Caco-2 (cell line): ENCODE data around the gene SYCP2L. TPM values are rescaled to one million over a fixed set of nuclear protein-coding genes. Genes with fewer than 3 reads are reported as not detected.

ENCODE experiments used
- BruUV-seq: library from RNA; stranded (reverse); fragments of 400-500 nt; replicated peaks from 2 replicates; lab custom pipeline; 2021; lab: Mats Ljungman, UMichigan
- CTCF ChIA-PET: fragments of 300-600 bp; sonication (Branson Sonifier 250); formaldehyde crosslinking; loops from one replicate; lab custom pipeline; 2022; ENCODE audit warnings: antibody characterized with exemption; lab: Charles Lee
- POLR2A ChIA-PET: fragments of 300-600 bp; sonication (Branson Sonifier 250); formaldehyde crosslinking; loops from one replicate; lab custom pipeline; 2022; ENCODE audit warnings: antibody characterized with exemption; lab: Charles Lee
- DNase-seq, 2 experiments: peaks; one replicate each; pipeline versions ENCODE4 v3.0.0 to v3.0.0-alpha.2; 2020 to 2022
- H3K27me3 ChIP-seq: replicated peaks from 2 replicates; pipeline ENCODE4 v1.6.0; 2011; ENCODE audit warnings: low read length; ENCODE audit not compliant: control insufficient read depth, insufficient read depth
- H3K36me3 ChIP-seq: 2 replicates; pipeline ENCODE4 v1.5.1; 2011; ENCODE audit warnings: low read length; ENCODE audit not compliant: control insufficient read depth, insufficient read depth
- H3K4me1 ChIP-seq: fragments of 250-450 bp; sonication (Bioruptor Pico); 2 replicates; pipeline ENCODE4 v1.5.1; 2020; ENCODE audit warnings: mild to moderate bottlenecking
- H3K4me3 ChIP-seq: 2 replicates; pipeline ENCODE4 v1.5.1; 2011; ENCODE audit warnings: low read depth, mild to moderate bottlenecking, control low read depth, low read length
- H3K9me3 ChIP-seq: fragments of 250-450 bp; sonication (Bioruptor Pico); 2 replicates; pipeline ENCODE4 v1.5.1; 2020; ENCODE audit warnings: mild to moderate bottlenecking, moderate library complexity
- H3K27ac Mint-ChIP-seq: one replicate; pipeline ENCODE4 v1.8.0; 2022; ENCODE audit warnings: mixed read lengths; ENCODE audit not compliant: unreplicated experiment
- H3K27me3 Mint-ChIP-seq: one replicate; pipeline ENCODE4 v1.8.0; 2022; ENCODE audit warnings: mixed read lengths; ENCODE audit not compliant: insufficient read depth, unreplicated experiment
- H3K36me3 Mint-ChIP-seq: one replicate; pipeline ENCODE4 v1.8.0; 2022; ENCODE audit warnings: mild to moderate bottlenecking, mixed read lengths; ENCODE audit not compliant: insufficient read depth, unreplicated experiment
- H3K4me1 Mint-ChIP-seq: one replicate; pipeline ENCODE4 v1.8.0; 2022; ENCODE audit warnings: low read depth, mixed read lengths; ENCODE audit not compliant: unreplicated experiment
- H3K4me3 Mint-ChIP-seq: one replicate; pipeline ENCODE4 v1.8.0; 2022; ENCODE audit warnings: mild to moderate bottlenecking, moderate library complexity, mixed read lengths; ENCODE audit not compliant: unreplicated experiment
- H3K9me3 Mint-ChIP-seq: one replicate; pipeline ENCODE4 v1.8.0; 2022; ENCODE audit warnings: mixed read lengths; ENCODE audit not compliant: unreplicated experiment
- intact Hi-C: fragments of 100-400 bp; cut with micrococcal nuclease; formaldehyde crosslinking; loops from one replicate; pipeline ENCODE4 v1.10.0; 2022; ENCODE audit not compliant: unreplicated experiment
- total RNA-seq: library from RNA; stranded (reverse); gene quantifications from 2 replicates; pipeline ENCODE4 v1.2.3, GENCODE V29; 2022
- TF ChIP-seq, protein P1 (sequence below), 2 experiments: fragments of 200-600 bp in 1 of 2; IDR thresholded peaks; 1 replicate in 1 of 2; 2 replicates in 1 of 2; pipeline versions ENCODE4 v1.5.1 to v1.8.0; 2011 to 2022; ENCODE audit warnings: antibody characterized with exemption in 1 of 2, control low read depth in 1 of 2, inconsistent platforms in 1 of 2, low read depth in 1 of 2, low read length in 1 of 2, mild to moderate bottlenecking in 1 of 2, moderate library complexity in 1 of 2; ENCODE audit not compliant: insufficient read depth in 1 of 2, severe bottlenecking in 1 of 2, unreplicated experiment in 1 of 2

SYCP2L gene
- total RNA-seq, 1 experiment from 2014 or later, result 0.20 TPM

DNA sequence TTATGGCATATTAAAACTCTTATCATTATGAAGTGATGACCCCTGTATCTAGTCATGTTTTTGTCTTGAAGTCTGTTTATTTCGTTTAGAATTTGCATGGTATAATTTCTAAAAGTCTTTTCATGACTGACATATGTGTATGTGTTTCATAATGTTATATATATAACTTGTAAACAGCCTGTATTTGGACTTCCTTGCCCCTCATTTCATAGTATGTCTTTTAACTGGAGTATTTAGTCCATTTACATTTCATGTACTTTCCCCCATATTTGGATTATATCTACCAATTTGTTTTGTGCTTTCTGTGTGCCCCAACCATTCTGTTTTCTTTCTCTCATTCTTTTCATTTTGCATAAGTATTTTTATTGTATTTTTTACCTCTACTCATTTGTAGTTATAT is 59.0 kb downstream of the SYCP2L start:
- Histone ChIP-seq H3K27me3 (no peaks in the 10 kb centered on the region), H3K4me3 (no peak overlapping the region), H3K9me3 (no peaks in the 10 kb centered on the region), H3K4me1 (no peaks in the 10 kb centered on the region), H3K36me3 (no peaks in the 10 kb centered on the region)
- peaks cover 2% of the 10 kb centered on the region for H3K27me3 Mint-ChIP-seq
- TF ChIP-seq, protein P1, sequence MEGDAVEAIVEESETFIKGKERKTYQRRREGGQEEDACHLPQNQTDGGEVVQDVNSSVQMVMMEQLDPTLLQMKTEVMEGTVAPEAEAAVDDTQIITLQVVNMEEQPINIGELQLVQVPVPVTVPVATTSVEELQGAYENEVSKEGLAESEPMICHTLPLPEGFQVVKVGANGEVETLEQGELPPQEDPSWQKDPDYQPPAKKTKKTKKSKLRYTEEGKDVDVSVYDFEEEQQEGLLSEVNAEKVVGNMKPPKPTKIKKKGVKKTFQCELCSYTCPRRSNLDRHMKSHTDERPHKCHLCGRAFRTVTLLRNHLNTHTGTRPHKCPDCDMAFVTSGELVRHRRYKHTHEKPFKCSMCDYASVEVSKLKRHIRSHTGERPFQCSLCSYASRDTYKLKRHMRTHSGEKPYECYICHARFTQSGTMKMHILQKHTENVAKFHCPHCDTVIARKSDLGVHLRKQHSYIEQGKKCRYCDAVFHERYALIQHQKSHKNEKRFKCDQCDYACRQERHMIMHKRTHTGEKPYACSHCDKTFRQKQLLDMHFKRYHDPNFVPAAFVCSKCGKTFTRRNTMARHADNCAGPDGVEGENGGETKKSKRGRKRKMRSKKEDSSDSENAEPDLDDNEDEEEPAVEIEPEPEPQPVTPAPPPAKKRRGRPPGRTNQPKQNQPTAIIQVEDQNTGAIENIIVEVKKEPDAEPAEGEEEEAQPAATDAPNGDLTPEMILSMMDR (IDR thresholded peaks at IDR 0.05; ENCODE audit: insufficient read depth in 1 of 2, low read depth in 1 of 2, low read length in 1 of 2, severe bottlenecking in 1 of 2, unreplicated experiment in 1 of 2), result no peak
- H3K36me3 Mint-ChIP-seq, result no peaks in the 10 kb centered on the region
- POLR2A ChIA-PET, result no interaction called here
- H3K9me3 Mint-ChIP-seq, result no peaks in the 10 kb centered on the region
- CTCF ChIA-PET, result no interaction called here
- intact Hi-C loops, result no loop called here
- DNase-seq, result no peak
- BruUV-seq, result no TSS peak
- H3K4me1 Mint-ChIP-seq, result peaks cover 6% of the 10 kb centered on the region
- H3K27ac Mint-ChIP-seq, result no peak overlapping the region
- H3K4me3 Mint-ChIP-seq, result no peak overlapping the region

DNA sequence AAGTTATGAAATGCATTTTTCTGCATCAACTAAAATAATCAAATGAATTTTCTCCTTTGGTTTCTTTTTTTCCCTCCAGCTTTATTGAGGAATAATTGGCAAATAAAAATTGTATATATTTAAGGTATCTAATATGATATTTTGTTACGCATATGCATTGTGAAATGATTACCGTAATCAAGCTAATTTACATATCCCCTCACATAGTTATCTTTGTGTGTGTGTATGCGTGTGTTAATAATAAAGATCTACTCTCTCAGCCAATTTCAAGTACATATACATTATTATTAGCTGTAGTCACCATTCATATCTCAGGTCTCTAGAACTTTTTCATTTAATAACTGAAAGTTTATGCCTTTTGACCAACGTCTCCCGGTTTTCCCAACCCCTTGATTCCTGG is 61.1 kb downstream of the SYCP2L start:
- no peak for DNase-seq

DNA sequence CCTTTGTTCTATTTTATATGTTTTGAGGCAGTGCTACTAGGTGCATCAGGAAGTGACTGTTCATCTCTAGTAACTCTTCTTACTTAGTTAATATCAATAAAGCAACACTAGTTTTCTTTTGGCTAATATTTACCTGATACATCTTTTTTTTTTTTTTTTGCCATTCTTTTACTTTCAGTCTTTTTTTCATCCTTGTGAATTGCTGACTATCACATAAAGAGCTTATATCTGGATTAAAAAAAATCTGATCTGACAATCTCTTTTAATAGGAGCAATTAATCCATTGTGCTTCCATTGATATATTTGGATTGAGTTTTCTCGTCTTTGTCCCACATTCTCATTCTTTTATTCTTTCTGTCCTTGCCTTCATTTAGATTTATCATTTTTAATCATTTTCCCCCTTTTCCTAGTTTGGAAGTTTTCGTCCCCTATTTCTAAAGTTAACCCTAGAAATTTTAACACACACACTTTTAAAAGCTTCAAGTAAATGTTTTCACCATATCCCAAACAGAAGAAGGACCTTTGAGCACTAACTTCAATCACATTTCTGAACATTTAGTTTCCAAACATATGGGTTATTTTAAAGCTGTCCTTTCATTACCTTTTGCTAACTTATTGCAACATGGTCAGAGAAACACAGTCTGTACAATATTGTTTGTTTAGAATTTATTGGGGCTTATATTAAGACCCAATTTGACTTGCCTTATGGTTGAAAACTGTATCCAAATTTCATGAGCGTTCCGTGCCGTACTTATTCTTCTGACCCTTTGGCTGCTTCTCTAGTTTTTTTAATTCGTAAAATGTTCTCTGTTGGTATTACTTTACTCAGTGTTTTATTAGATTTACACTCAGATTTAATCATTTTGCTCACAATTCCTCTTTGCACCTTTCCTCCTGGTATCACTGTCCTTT is 63.0 kb downstream of the SYCP2L start:
- no peak overlapping the region for H3K4me3 Mint-ChIP-seq
- Histone ChIP-seq H3K36me3 (no peaks in the 10 kb centered on the region), H3K9me3 (no peaks in the 10 kb centered on the region), H3K4me3 (no peak overlapping the region), H3K4me1 (peaks cover 7% of the 10 kb centered on the region), H3K27me3 (no peaks in the 10 kb centered on the region)
- peaks cover 11% of the 10 kb centered on the region for H3K4me1 Mint-ChIP-seq
- H3K27me3 Mint-ChIP-seq, result peaks cover 2% of the 10 kb centered on the region
- TF ChIP-seq, protein P1 (IDR thresholded peaks at IDR 0.05; ENCODE audit: insufficient read depth in 1 of 2, low read depth in 1 of 2, low read length in 1 of 2, severe bottlenecking in 1 of 2, unreplicated experiment in 1 of 2), result no peak
- no TSS peak for BruUV-seq
- H3K9me3 Mint-ChIP-seq, result no peaks in the 10 kb centered on the region
- H3K27ac Mint-ChIP-seq, result no peak overlapping the region
- ChIA-PET CTCF (no interaction called here), POLR2A (interaction anchor here (0.6 kb wide), 1 partner anchor 155 kb away, joined by 7 read pairs; no protein-coding TSS in a partner anchor)
- DNase-seq, result no peak
- intact Hi-C loops, result loop anchor here (5.0 kb wide), 1 partner anchor 192 kb away; no protein-coding TSS in a partner anchor
- H3K36me3 Mint-ChIP-seq, result no peaks in the 10 kb centered on the region

More for the DNA sequence above, 61.1 kb downstream of the SYCP2L start:
- Histone ChIP-seq H3K27me3 (no peaks in the 10 kb centered on the region), H3K4me1 (peaks cover 7% of the 10 kb centered on the region), H3K9me3 (no peaks in the 10 kb centered on the region), H3K36me3 (no peaks in the 10 kb centered on the region), H3K4me3 (no peak overlapping the region)
- peaks cover 2% of the 10 kb centered on the region for H3K27me3 Mint-ChIP-seq
- ChIA-PET CTCF (no interaction called here), POLR2A (no interaction called here)
- H3K4me1 Mint-ChIP-seq, result peaks cover 6% of the 10 kb centered on the region
- intact Hi-C loops, result no loop called here
- BruUV-seq, result no TSS peak
- TF ChIP-seq, protein P1 (IDR thresholded peaks at IDR 0.05; ENCODE audit: insufficient read depth in 1 of 2, low read depth in 1 of 2, low read length in 1 of 2, severe bottlenecking in 1 of 2, unreplicated experiment in 1 of 2), result no peak
- H3K9me3 Mint-ChIP-seq, result no peaks in the 10 kb centered on the region
- no peaks in the 10 kb centered on the region for H3K36me3 Mint-ChIP-seq
- no peak overlapping the region for H3K27ac Mint-ChIP-seq
- H3K4me3 Mint-ChIP-seq, result no peak overlapping the region
